ENCODE results near the gene KPNB1.

The KPNB1 gene

GRCh38 chr17:47698749-47699535, 49.2 kb downstream of the KPNB1 start:
- DNase-seq: peak; percentile 91

GRCh38 chr17:47699536-47699840, 49.8 kb downstream of the KPNB1 start:
- DNase-seq: no peak

- no peak for DNase-seq
Observed at GRCh38 chr17:47700471-47701449, 51.0 kb downstream of the KPNB1 start.

GRCh38 chr17:47701608-47702007, 51.9 kb downstream of the KPNB1 start:
- DNase-seq: no peak

- no peak for DNase-seq
Observed at GRCh38 chr17:47702391-47702995, 52.8 kb downstream of the KPNB1 start.

GRCh38 chr17:47703191-47703591, 53.5 kb downstream of the KPNB1 start:
- peak; percentile 53 for DNase-seq

- no peak for DNase-seq
Observed at GRCh38 chr17:47703671-47704070, 54.0 kb downstream of the KPNB1 start.

GRCh38 chr17:47704116-47704515, 54.4 kb downstream of the KPNB1 start:
- DNase-seq: no peak

GRCh38 chr17:47704736-47705135, 55.0 kb downstream of the KPNB1 start:
- no peak for DNase-seq

- DNase-seq: peak; percentile 73
Observed at GRCh38 chr17:47705536-47706530, 56.1 kb downstream of the KPNB1 start.

GRCh38 chr17:47707056-47707804, 57.5 kb downstream of the KPNB1 start:
- DNase-seq: no peak

- DNase-seq: no peak
Observed at GRCh38 chr17:47707884-47708283, 58.2 kb downstream of the KPNB1 start.

- no peak for DNase-seq
Observed at GRCh38 chr17:47708312-47708863, 58.7 kb downstream of the KPNB1 start.

GRCh38 chr17:47708864-47709541, 59.3 kb downstream of the KPNB1 start:
- DNase-seq: no peak

GRCh38 chr17:47709594-47709993, 59.9 kb downstream of the KPNB1 start:
- no peak for DNase-seq

- DNase-seq: no peak
Observed at GRCh38 chr17:47711366-47712099, 61.8 kb downstream of the KPNB1 start.

GRCh38 chr17:47712330-47713023, 62.8 kb downstream of the KPNB1 start:
- DNase-seq: no peak

- DNase-seq: no peak
Observed at GRCh38 chr17:47713980-47714700, 64.4 kb downstream of the KPNB1 start.
